Sigmoid colon (tissue), 4 donors: ENCODE results near the gene CC2D1A.

Experiments used
- EP300 ChIP-seq, 4 donors: sonication (generic); formaldehyde crosslinking; IDR thresholded peaks; one replicate each; pipeline ENCODE4 v1.6.1; 2017; ENCODE audit warnings: antibody characterized with exemption in 4 of 4
- TF ChIP-seq, protein P1 (sequence below), 4 experiments: fragments of 450-650 bp in 3 of 4; fragments of 200-600 bp in 1 of 4; IDR thresholded peaks; one replicate each; pipeline ENCODE4 v1.5.1; 2016 to 2019; ENCODE audit warnings: antibody characterized with exemption in 4 of 4, mild to moderate bottlenecking in 3 of 4, moderate library complexity in 2 of 4

- TF ChIP-seq, protein P1, sequence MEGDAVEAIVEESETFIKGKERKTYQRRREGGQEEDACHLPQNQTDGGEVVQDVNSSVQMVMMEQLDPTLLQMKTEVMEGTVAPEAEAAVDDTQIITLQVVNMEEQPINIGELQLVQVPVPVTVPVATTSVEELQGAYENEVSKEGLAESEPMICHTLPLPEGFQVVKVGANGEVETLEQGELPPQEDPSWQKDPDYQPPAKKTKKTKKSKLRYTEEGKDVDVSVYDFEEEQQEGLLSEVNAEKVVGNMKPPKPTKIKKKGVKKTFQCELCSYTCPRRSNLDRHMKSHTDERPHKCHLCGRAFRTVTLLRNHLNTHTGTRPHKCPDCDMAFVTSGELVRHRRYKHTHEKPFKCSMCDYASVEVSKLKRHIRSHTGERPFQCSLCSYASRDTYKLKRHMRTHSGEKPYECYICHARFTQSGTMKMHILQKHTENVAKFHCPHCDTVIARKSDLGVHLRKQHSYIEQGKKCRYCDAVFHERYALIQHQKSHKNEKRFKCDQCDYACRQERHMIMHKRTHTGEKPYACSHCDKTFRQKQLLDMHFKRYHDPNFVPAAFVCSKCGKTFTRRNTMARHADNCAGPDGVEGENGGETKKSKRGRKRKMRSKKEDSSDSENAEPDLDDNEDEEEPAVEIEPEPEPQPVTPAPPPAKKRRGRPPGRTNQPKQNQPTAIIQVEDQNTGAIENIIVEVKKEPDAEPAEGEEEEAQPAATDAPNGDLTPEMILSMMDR (IDR thresholded peaks at IDR 0.05): no peak
- no peak for TF ChIP-seq EP300 (IDR thresholded peaks at IDR 0.05)
Observed at GRCh38 chr19:13905634-13906520, at the start of gene CC2D1A, which contains the start of gene BRME1.
